OCI-LY3 (cell line): ENCODE measurements around the gene RAPGEF1.

Experiments used
- H2AFZ ChIP-seq: fragments of 200-600, 300-600 bp; shearing (Covaris generic); 2 replicates; pipeline ENCODE4 v1.6.0; 2014; ENCODE audit warnings: antibody characterized with exemption, low read depth, low read length
- H3K27ac ChIP-seq: fragments of 200-600, 300-600 bp; sonication (generic); 2 replicates; pipeline ENCODE4 v1.5.1; 2014; ENCODE audit warnings: mild to moderate bottlenecking, low read length, moderate library complexity, mixed read lengths
- H3K27me3 ChIP-seq: fragments of 200-600, 300-600 bp; sonication (generic); 2 replicates; pipeline ENCODE4 v1.6.1; 2014; ENCODE audit warnings: low read depth, low read length, mixed read lengths
- H3K36me3 ChIP-seq: fragments of 200-600, 300-600 bp; sonication (generic); replicated peaks from 2 replicates; pipeline ENCODE3; 2014; ENCODE audit warnings: low read depth, low read length, mixed read lengths
- H3K4me1 ChIP-seq: fragments of 300-600, 200-600 bp; sonication (generic); 2 replicates; pipeline ENCODE4 v1.6.1; 2014; ENCODE audit warnings: low read length, mixed read lengths
- H3K4me2 ChIP-seq: fragments of 200-600, 300-600 bp; sonication (generic); 2 replicates; pipeline ENCODE4 v1.6.1; 2014; ENCODE audit warnings: low read length, mixed read lengths
- H3K4me3 ChIP-seq: fragments of 300-600, 200-600 bp; sonication (generic); 2 replicates; pipeline ENCODE4 v1.5.1; 2014; ENCODE audit warnings: antibody characterized with exemption, mild to moderate bottlenecking, low read length, moderate library complexity
- H3K79me2 ChIP-seq: fragments of 300-600, 200-600 bp; shearing (Covaris generic); 2 replicates; pipeline ENCODE4 v1.6.1; 2014; ENCODE audit warnings: mild to moderate bottlenecking, low read length, mixed read lengths
- H3K9ac ChIP-seq: fragments of 300-600, 200-600 bp; shearing (Covaris generic); 2 replicates; pipeline ENCODE4 v1.6.0; 2014; ENCODE audit warnings: mild to moderate bottlenecking, low read length, moderate library complexity
- H3K9me3 ChIP-seq: fragments of 200-600, 300-600 bp; shearing (Covaris generic); 2 replicates; pipeline ENCODE4 v1.6.1; 2014; ENCODE audit warnings: low read length, mixed read lengths; ENCODE audit not compliant: insufficient read depth
- H4K20me1 ChIP-seq: fragments of 200-600, 300-600 bp; sonication (generic); 2 replicates; pipeline ENCODE4 v1.6.1; 2016; ENCODE audit warnings: low read length, mixed read lengths; ENCODE audit not compliant: insufficient read depth
- CTCF ChIP-seq: fragments of 200-600, 300-600 bp; sonication (generic); IDR thresholded peaks from 2 replicates; pipeline ENCODE4 v1.5.1; 2014; ENCODE audit warnings: antibody characterized with exemption, low read length, low read depth
- EZH2phosphoT487 ChIP-seq: fragments of 200-600 bp; shearing (Covaris generic); IDR thresholded peaks from 2 replicates; pipeline ENCODE4 v1.6.1; 2018; ENCODE audit warnings: antibody characterized with exemption, mixed run types, low read depth

The RAPGEF1 gene

DNA sequence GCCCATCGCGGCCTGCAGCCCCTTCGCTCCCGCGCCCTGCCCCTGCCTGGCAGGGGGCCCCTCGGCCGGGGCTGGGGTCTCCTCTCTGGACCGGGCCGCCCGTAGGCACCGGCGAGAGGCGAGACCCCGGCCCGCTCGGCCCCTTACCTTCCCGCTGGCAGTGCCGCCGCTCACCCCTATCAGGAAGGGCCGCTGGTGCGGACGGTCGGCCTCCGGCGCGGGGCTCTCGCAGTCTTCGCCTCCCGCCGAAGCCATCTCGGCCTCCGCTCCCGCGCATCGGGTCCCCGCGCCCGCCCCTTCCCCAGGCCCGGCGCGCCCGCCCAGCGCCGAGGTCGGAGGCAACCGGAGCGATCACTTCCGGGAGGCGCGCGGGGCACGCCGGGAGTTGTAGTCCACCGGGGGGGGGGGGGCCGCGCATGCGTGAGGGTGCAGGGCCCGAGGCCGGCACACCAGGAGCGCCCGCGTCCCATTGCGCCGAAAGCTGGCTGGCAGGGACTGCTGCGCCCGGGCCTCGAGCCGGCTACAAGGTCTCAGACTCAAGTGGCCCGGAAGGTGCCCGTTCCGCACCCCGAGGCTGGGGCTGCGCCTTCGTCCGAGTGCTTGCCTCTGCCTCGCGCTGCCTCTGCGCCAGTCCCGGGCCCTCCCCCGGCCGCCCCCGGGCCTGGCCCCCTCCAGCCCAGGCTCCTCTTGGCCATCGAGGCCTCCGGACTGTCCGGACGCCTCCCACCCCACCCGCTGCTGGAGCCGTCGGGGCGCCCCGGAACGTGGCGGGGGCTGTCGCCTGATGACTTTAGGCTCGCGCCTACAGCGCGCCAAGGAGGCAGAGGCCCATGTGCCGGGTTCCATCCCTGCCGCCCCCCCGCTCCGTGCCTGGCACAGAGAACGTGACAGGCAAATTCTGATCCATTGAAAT is 208.7 kb downstream of the RAPGEF1 start, which contains the start of gene UCK1:
TSS of gene UCK1 (minus strand) at position 344 of the 913 bp plus-strand sequence. CDS start at position 255, 89 bp downstream.
- H3K79me2 ChIP-seq = peaks cover 13% of the 10 kb centered on the region
- H3K4me3 ChIP-seq = peak within 1 kb of the TSS; percentile 96
- H3K4me1 ChIP-seq = peaks cover 10% of the 10 kb centered on the region; the same call in 1 of the 2 replicates
- peak within 1 kb of the TSS; percentile 97; the same call in 1 of the 2 replicates for H2AFZ ChIP-seq
- TF ChIP-seq EZH2phosphoT487 (no peak), CTCF (no peak)
- H3K27me3 ChIP-seq = no peaks in the 10 kb centered on the region
- H3K36me3 ChIP-seq = peaks cover 11% of the 10 kb centered on the region
- no peaks in the 10 kb centered on the region for H4K20me1 ChIP-seq
- H3K9me3 ChIP-seq = no peaks in the 10 kb centered on the region
- peak within 1 kb of the TSS; percentile 84 for H3K9ac ChIP-seq
- H3K27ac ChIP-seq = no peak within 1 kb of the TSS
- peak within 1 kb of the TSS; percentile 88 for H3K4me2 ChIP-seq

DNA sequence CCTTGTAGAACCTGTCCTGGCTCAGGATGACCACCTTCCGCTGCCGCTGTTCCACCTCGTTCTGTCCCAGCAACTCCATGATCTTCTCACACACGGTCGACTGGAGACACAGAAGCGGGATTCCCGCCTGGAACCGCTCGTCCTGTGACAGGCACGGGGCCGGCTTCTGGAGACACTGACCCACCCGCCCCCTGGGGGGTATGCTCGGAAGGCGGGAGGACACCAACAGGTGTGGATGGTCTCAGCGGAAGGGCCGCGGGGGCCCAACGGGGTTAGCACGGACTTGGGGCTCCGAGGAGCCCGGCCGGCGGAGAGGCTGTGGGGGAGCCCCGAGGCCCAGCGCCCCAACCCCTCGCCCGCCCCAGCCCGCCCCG is 209.3 kb downstream of the RAPGEF1 start:
- Histone ChIP-seq H3K4me1 (peaks cover 10% of the 10 kb centered on the region; the same call in 1 of the 2 replicates), H3K9me3 (no peaks in the 10 kb centered on the region)

GRCh38 chr9:131529597-131530545 is 210.0 kb downstream of the RAPGEF1 start:
- no peaks in the 10 kb centered on the region for H3K27me3 ChIP-seq
- no peak overlapping the region for H3K27ac ChIP-seq
- H3K9me3 ChIP-seq = no peaks in the 10 kb centered on the region
- no peak overlapping the region for H2AFZ ChIP-seq
- peak overlapping the region; percentile 84 for H3K9ac ChIP-seq
- H3K4me2 ChIP-seq = peak overlapping the region; percentile 86
- H4K20me1 ChIP-seq = no peaks in the 10 kb centered on the region
- H3K4me3 ChIP-seq = peak overlapping the region; percentile 96
- H3K36me3 ChIP-seq = peaks cover 15% of the 10 kb centered on the region
- H3K79me2 ChIP-seq = peaks cover 13% of the 10 kb centered on the region
- peaks cover 10% of the 10 kb centered on the region; the same call in 1 of the 2 replicates for H3K4me1 ChIP-seq
- TF ChIP-seq CTCF (no peak), EZH2phosphoT487 (no peak)

More for the DNA sequence above, 209.3 kb downstream of the RAPGEF1 start:
- Histone ChIP-seq H3K9ac (peak overlapping the region; percentile 84), H3K4me2 (peak overlapping the region; percentile 86), H2AFZ (no peak overlapping the region), H3K4me3 (peak overlapping the region; percentile 96), H3K27me3 (no peaks in the 10 kb centered on the region), H4K20me1 (no peaks in the 10 kb centered on the region), H3K79me2 (peaks cover 13% of the 10 kb centered on the region), H3K36me3 (peaks cover 11% of the 10 kb centered on the region), H3K27ac (no peak overlapping the region)
- TF ChIP-seq EZH2phosphoT487 (no peak), CTCF (peak; percentile 15)
